ENCODE measurements around the gene APBB2. TPM values are rescaled to one million over a fixed set of nuclear protein-coding genes. Genes with fewer than 3 reads are reported as not detected.

APBB2 gene
- total and polyA plus RNA-seq, 2 experiments from 2014 or later = 35.8 to 74.8 TPM

- H3K27me3 Mint-ChIP-seq (ENCODE audit: insufficient read depth, low read depth, poor library complexity) = peaks cover 4% of the 10 kb centered on the region
- Histone ChIP-seq H3K9me2 (ENCODE audit: insufficient read depth) (no peaks in the 10 kb centered on the region), H3F3A (replicated peaks; ENCODE audit: low read depth) (0 out of 2 replicates have a peak, but pooled peaks cover 6% of the 10 kb centered on the region), H2AFZ (no peak overlapping the region), H3K27me3 (ENCODE audit: insufficient read depth) (no peaks in the 10 kb centered on the region), H3K27ac (ENCODE audit: low read depth) (no peak overlapping the region), H4K20me1 (replicated peaks; ENCODE audit: insufficient read depth) (peaks cover 29% of the 10 kb centered on the region), H3K4me1 (ENCODE audit: insufficient read depth) (0 out of 2 replicates have a peak, but pooled peaks cover 7% of the 10 kb centered on the region), H3K36me3 (ENCODE audit: insufficient read depth) (peaks cover 5% of the 10 kb centered on the region), H3K4me2 (no peak overlapping the region), H3K79me2 (replicated peaks; ENCODE audit: insufficient read depth) (peaks cover 59% of the 10 kb centered on the region), H3K4me3 (no peak overlapping the region)
- H3K4me1 Mint-ChIP-seq = peaks cover 20% of the 10 kb centered on the region
- H3K9me3 Mint-ChIP-seq = no peaks in the 10 kb centered on the region
- peaks cover 16% of the 10 kb centered on the region for H3K36me3 Mint-ChIP-seq (ENCODE audit: low read depth)
- DNase-seq (ENCODE audit: low spot score) (no peak), ATAC-seq (no peak)
- no peak for TF ChIP-seq STAT1 (IDR thresholded peaks at IDR 0.05; ENCODE audit: unreplicated experiment)
- TF ChIP-seq NANOG (IDR thresholded peaks at IDR 0.05; ENCODE audit: borderline replicate concordance) = no peak
- no peak for TF ChIP-seq CTCF (conservative IDR thresholded peaks at IDR 0.05; ENCODE audit: low read depth in 2 of 2)
- TF ChIP-seq ZNF331 (CRISPR knock-in tag; IDR thresholded peaks at IDR 0.05; ENCODE audit: low read depth) = no peak
- no peak for TF ChIP-seq ZNF114 (CRISPR knock-in tag; IDR thresholded peaks at IDR 0.05)
- TF ChIP-seq CREB1 (CRISPR knock-in tag; IDR thresholded peaks at IDR 0.05; ENCODE audit: low read depth) = no peak
- TF ChIP-seq ETS1 (IDR thresholded peaks at IDR 0.05) = no peak
- TF ChIP-seq REST (IDR thresholded peaks at IDR 0.05; ENCODE audit: unreplicated experiment) = no peak
- H3K4me3 Mint-ChIP-seq = no peak overlapping the region
- no peak overlapping the region; the same call in 1 of the 2 replicates for H3K27ac Mint-ChIP-seq
These were observed 373.9 kb downstream of the APBB2 start for GRCh38 chr4:40840255-40840984.
